HCT116 (cell line): Measurements from ENCODE around the gene PACRG. TPM values are rescaled to one million over a fixed set of nuclear protein-coding genes. Genes with fewer than 3 reads are reported as not detected.

Experiments
- ATAC-seq: fragments of 200-7000 bp; cut with Tn5 transposase; 2 replicates; pipeline ENCODE4 v1.9.1; 2020; ENCODE audit warnings: mild to moderate bottlenecking, moderate library complexity
- BruUV-seq: library from RNA; stranded (reverse); fragments of 400-500 nt; replicated peaks from 2 replicates; lab custom pipeline; 2021; lab: Mats Ljungman, UMichigan
- CTCF ChIA-PET: fragments of 300-600 bp; sonication (Branson Sonifier 250); formaldehyde crosslinking; loops from one replicate; lab custom pipeline; 2021; ENCODE audit warnings: antibody characterized with exemption; lab: Charles Lee
- POLR2A ChIA-PET: fragments of 300-600, 350-600 bp; sonication (Branson Sonifier 250); formaldehyde crosslinking; loops from one replicate; lab custom pipeline; 2021; ENCODE audit warnings: antibody characterized with exemption; lab: Charles Lee
- RAD21 ChIA-PET, 2 experiments: fragments of 300-600 bp; sonication (Branson Sonifier 250); formaldehyde crosslinking; loops; one replicate each; lab custom pipeline; 2023; ENCODE audit warnings: low total read pairs in 2 of 2; ENCODE audit not compliant: uncharacterized antibody in 2 of 2, unreplicated experiment in 2 of 2, low non-redundant PET in 1 of 2; lab: Charles Lee
- DNase-seq: peaks from one replicate; pipeline ENCODE4 v3.0.0-alpha.2; 2010; ENCODE audit warnings: low read depth, low spot score
- H2AFZ ChIP-seq: fragments of 200-600 bp; shearing (Covaris generic), sonication (generic); 2 replicates; pipeline ENCODE4 v1.6.1; 2017; ENCODE audit warnings: low read depth, mixed run types, mixed read lengths, antibody characterized with exemption, low read length; ENCODE audit not compliant: poor library complexity, severe bottlenecking
- H3K27ac ChIP-seq: 2 replicates; pipeline ENCODE4 v1.5.1; 2012; ENCODE audit warnings: low read depth, low read length
- H3K27me3 ChIP-seq: fragments of 200-600 bp; sonication (generic); 2 replicates; pipeline ENCODE4 v1.6.1; 2016; ENCODE audit warnings: mixed run types, low read length, mixed read lengths; ENCODE audit not compliant: insufficient read depth
- H3K36me3 ChIP-seq, 2 experiments: fragments of 200-500 bp in 1 of 2; fragments of 200-600 bp in 1 of 2; sonication (Bioruptor generic) in 1 of 2; sonication (generic) in 1 of 2; 2 replicates each; pipeline versions ENCODE4 v1.5.1 to v1.6.1; 2014 to 2016; ENCODE audit warnings: low read length in 2 of 2, inconsistent platforms in 1 of 2, mixed read lengths in 1 of 2, mixed run types in 1 of 2; ENCODE audit not compliant: insufficient read depth in 2 of 2, control insufficient read depth in 1 of 2
- H3K4me1 ChIP-seq, 2 experiments: fragments of 200-600 bp in 1 of 2; sonication (generic) in 1 of 2; 2 replicates each; pipeline versions ENCODE4 v1.5.1 to v1.6.1; 2012 to 2017; ENCODE audit warnings: low read length in 2 of 2, inconsistent platforms in 1 of 2, mild to moderate bottlenecking in 1 of 2, mixed read lengths in 1 of 2, mixed run types in 1 of 2, moderate library complexity in 1 of 2; ENCODE audit not compliant: insufficient read depth in 2 of 2, control insufficient read depth in 1 of 2
- H3K4me2 ChIP-seq: fragments of 200-600 bp; sonication (generic); 2 replicates; pipeline ENCODE4 v1.6.1; 2017; ENCODE audit warnings: mixed run types, low read length, mixed read lengths
- H3K4me3 ChIP-seq, 2 experiments: fragments of 200-600 bp in 1 of 2; sonication (generic) in 1 of 2; replicated peaks in 1 of 2; 2 replicates each; pipeline ENCODE4 v1.5.1; 2011 to 2016; ENCODE audit warnings: low read length in 2 of 2, control low read depth in 1 of 2, low read depth in 1 of 2, mild to moderate bottlenecking in 1 of 2, mixed read lengths in 1 of 2, mixed run types in 1 of 2
- H3K79me2 ChIP-seq: fragments of 200-600 bp; sonication (generic); 2 replicates; pipeline ENCODE4 v1.6.1; 2017; ENCODE audit warnings: mild to moderate bottlenecking, mixed run types, low read length, moderate library complexity, mixed read lengths; ENCODE audit not compliant: insufficient read depth
- H3K9ac ChIP-seq: fragments of 200-600 bp; sonication (generic); 2 replicates; pipeline ENCODE4 v1.6.1; 2016; ENCODE audit warnings: low read length, mixed read lengths
- H3K9me2 ChIP-seq: fragments of 200-600 bp; sonication (generic), shearing (Covaris generic); 2 replicates; pipeline ENCODE4 v1.6.1; 2017; ENCODE audit warnings: mixed run types, mild to moderate bottlenecking, moderate library complexity; ENCODE audit not compliant: insufficient read depth
- H3K9me3 ChIP-seq, 2 experiments: fragments of 200-500 bp in 1 of 2; fragments of 200-600 bp in 1 of 2; sonication (Bioruptor generic) in 1 of 2; sonication (generic) in 1 of 2; 2 replicates each; pipeline ENCODE4 v1.6.1; 2014 to 2017; ENCODE audit warnings: low read length in 2 of 2, mixed read lengths in 2 of 2, inconsistent platforms in 1 of 2, low read depth in 1 of 2, mild to moderate bottlenecking in 1 of 2, mixed run types in 1 of 2, moderate library complexity in 1 of 2; ENCODE audit not compliant: control insufficient read depth in 1 of 2, insufficient read depth in 1 of 2
- H4K20me1 ChIP-seq: fragments of 200-600 bp; sonication (generic), shearing (Covaris generic); 2 replicates; pipeline ENCODE4 v1.6.1; 2017; ENCODE audit warnings: mixed run types, mild to moderate bottlenecking, moderate library complexity; ENCODE audit not compliant: insufficient read depth
- CBX3 ChIP-seq: IDR thresholded peaks from 2 replicates; pipeline ENCODE4 v1.6.1; 2012; ENCODE audit warnings: low read depth
- EGR1 ChIP-seq: IDR thresholded peaks from 2 replicates; pipeline ENCODE4 v1.6.1; 2012; ENCODE audit warnings: low read depth
- ELF1 ChIP-seq: IDR thresholded peaks from 2 replicates; pipeline ENCODE4 v1.6.1; 2012; ENCODE audit warnings: low read depth, borderline replicate concordance
- EZH2 ChIP-seq: fragments of 200-600 bp; sonication (generic); IDR thresholded peaks from 2 replicates; pipeline ENCODE4 v1.6.1; 2017; ENCODE audit warnings: antibody characterized with exemption, mixed run types
- EZH2phosphoT487 ChIP-seq: fragments of 200-600 bp; IDR thresholded peaks from 2 replicates; pipeline ENCODE4 v1.6.1; 2018; ENCODE audit warnings: antibody characterized with exemption, borderline replicate concordance
- FOSL1 ChIP-seq: IDR thresholded peaks from 2 replicates; pipeline ENCODE4 v1.6.1; 2012; ENCODE audit warnings: low read depth
- JUND ChIP-seq: IDR thresholded peaks from 2 replicates; pipeline ENCODE4 v1.6.1; 2012
- POLR2A ChIP-seq: IDR thresholded peaks from 2 replicates; pipeline ENCODE4 v1.7.0; 2011; ENCODE audit warnings: borderline replicate concordance; ENCODE audit not compliant: insufficient read depth, insufficient read length; ENCODE audit errors: extremely low read depth
- RAD21 ChIP-seq: IDR thresholded peaks from 2 replicates; pipeline ENCODE4 v1.6.1; 2012; ENCODE audit warnings: low read depth, mild to moderate bottlenecking
- SIN3A ChIP-seq: IDR thresholded peaks from 2 replicates; pipeline ENCODE4 v1.6.1; 2012; ENCODE audit warnings: low read depth
- SP1 ChIP-seq: IDR thresholded peaks from 2 replicates; pipeline ENCODE4 v1.6.1; 2012; ENCODE audit warnings: low read depth
- SRF ChIP-seq: IDR thresholded peaks from 2 replicates; pipeline ENCODE4 v1.6.1; 2012; ENCODE audit warnings: low read depth
- YY1 ChIP-seq: IDR thresholded peaks from 2 replicates; pipeline ENCODE4 v1.6.1; 2011; ENCODE audit warnings: low read length, low read depth, moderate library complexity, mild to moderate bottlenecking; ENCODE audit not compliant: insufficient replicate concordance; ENCODE audit errors: extremely low read depth
- ZNF274 ChIP-seq: fragments of 200-500 bp; sonication (Bioruptor generic); IDR thresholded peaks from 2 replicates; pipeline ENCODE4 v1.6.1; 2014; ENCODE audit warnings: mild to moderate bottlenecking, low read depth, low read length, inconsistent platforms
- intact Hi-C: fragments of 100-400 bp; cut with micrococcal nuclease; formaldehyde crosslinking; loops from 2 replicates; pipeline ENCODE4 v1.10.0; 2022
- total RNA-seq: library from RNA; stranded (reverse); gene quantifications from one replicate; pipeline ENCODE4 v1.2.1, GENCODE V29; 2021; ENCODE audit not compliant: unreplicated experiment
- TF ChIP-seq, protein P1 (sequence below): IDR thresholded peaks from 2 replicates; pipeline ENCODE4 v1.6.1; 2012; ENCODE audit warnings: low read depth
- TF ChIP-seq, protein P2 (sequence below): IDR thresholded peaks from 2 replicates; pipeline ENCODE4 v1.6.1; 2011; ENCODE audit warnings: mild to moderate bottlenecking, low read length, moderate library complexity; ENCODE audit not compliant: insufficient replicate concordance; ENCODE audit errors: extremely low read depth
- TF ChIP-seq, protein P3 (sequence below): IDR thresholded peaks from 2 replicates; pipeline ENCODE4 v1.6.1; 2012

PACRG gene
- total RNA-seq, 1 experiment from 2014 or later = 0.71 TPM

DNA sequence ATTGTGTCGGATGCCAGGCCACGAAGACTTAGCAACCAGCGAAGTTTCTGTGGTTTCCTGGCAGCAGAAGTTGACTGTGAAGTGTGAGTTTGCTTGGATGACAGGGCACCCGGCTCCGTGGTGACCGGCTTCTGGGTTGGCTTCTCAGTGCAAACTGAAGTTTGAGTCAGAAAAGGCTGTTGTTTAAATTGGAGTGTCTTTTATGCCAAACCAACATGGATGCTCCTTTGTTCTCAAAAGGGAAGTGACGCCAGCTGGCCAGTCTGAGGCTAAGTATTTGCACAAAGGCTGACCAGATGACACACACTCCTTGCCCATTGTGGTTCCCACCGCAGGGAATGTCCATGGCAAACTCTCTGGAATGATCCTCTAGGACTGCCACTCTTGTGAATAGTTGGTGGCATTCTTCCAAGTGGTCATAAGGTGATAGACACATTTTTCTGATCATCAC is 521.9 kb downstream of the PACRG start:
- Histone ChIP-seq H3K36me3 (no peaks in the 10 kb centered on the region), H3K9ac (no peak overlapping the region), H3K9me3 (no peaks in the 10 kb centered on the region), H3K79me2 (no peaks in the 10 kb centered on the region), H3K4me1 (no peaks in the 10 kb centered on the region), H4K20me1 (no peaks in the 10 kb centered on the region), H2AFZ (no peak overlapping the region), H3K27me3 (no peaks in the 10 kb centered on the region), H3K27ac (no peak overlapping the region), H3K4me2 (no peak overlapping the region), H3K9me2 (no peaks in the 10 kb centered on the region), H3K4me3 (no peak overlapping the region)
- ATAC-seq (no peak), DNase-seq (no peak)
- RAD21 ChIA-PET = no interaction called here
- CTCF ChIA-PET = no interaction called here
- no TSS peak for BruUV-seq
- TF ChIP-seq YY1 = no peak
- intact Hi-C loops = no loop called here
- POLR2A ChIA-PET = no interaction called here

DNA sequence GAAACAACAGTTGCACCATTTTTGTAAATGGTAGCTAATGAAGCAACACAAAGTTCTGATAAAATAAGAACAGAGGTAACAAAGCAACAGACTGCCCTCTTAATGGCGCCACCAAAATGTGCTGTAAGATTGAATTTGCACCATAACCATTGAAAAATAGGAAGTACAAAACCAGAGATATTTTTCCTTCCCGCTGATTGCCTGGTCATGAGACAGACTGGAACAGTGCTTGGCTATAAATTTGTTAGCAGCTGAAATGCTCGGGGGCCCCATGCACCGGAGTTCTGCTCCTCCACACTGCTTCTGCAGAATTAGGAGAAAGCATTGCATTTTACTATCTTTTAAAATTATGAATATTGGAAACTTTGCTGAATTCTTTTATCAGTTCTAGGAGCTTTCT is 522.3 kb downstream of the PACRG start:
- Histone ChIP-seq H2AFZ (no peak overlapping the region), H3K79me2 (no peaks in the 10 kb centered on the region), H3K36me3 (no peaks in the 10 kb centered on the region), H3K4me1 (no peaks in the 10 kb centered on the region), H4K20me1 (no peaks in the 10 kb centered on the region), H3K4me2 (no peak overlapping the region), H3K9me2 (no peaks in the 10 kb centered on the region), H3K9ac (no peak overlapping the region), H3K27ac (no peak overlapping the region), H3K9me3 (no peaks in the 10 kb centered on the region), H3K27me3 (no peaks in the 10 kb centered on the region), H3K4me3 (no peak overlapping the region)
- intact Hi-C loops = no loop called here
- POLR2A ChIA-PET = no interaction called here
- CTCF ChIA-PET = no interaction called here
- no peak for DNase-seq
- BruUV-seq = no TSS peak
- RAD21 ChIA-PET = no interaction called here
- ATAC-seq = no peak
- TF ChIP-seq SP1 (no peak), CBX3 (no peak), SIN3A (no peak), RAD21 (no peak), EZH2phosphoT487 (no peak), FOSL1 (no peak), SRF (no peak), JUND (no peak), POLR2A (no peak), ZNF274 (no peak), EGR1 (no peak), EZH2 (no peak), ELF1 (no peak)
- TF ChIP-seq, protein P1, sequence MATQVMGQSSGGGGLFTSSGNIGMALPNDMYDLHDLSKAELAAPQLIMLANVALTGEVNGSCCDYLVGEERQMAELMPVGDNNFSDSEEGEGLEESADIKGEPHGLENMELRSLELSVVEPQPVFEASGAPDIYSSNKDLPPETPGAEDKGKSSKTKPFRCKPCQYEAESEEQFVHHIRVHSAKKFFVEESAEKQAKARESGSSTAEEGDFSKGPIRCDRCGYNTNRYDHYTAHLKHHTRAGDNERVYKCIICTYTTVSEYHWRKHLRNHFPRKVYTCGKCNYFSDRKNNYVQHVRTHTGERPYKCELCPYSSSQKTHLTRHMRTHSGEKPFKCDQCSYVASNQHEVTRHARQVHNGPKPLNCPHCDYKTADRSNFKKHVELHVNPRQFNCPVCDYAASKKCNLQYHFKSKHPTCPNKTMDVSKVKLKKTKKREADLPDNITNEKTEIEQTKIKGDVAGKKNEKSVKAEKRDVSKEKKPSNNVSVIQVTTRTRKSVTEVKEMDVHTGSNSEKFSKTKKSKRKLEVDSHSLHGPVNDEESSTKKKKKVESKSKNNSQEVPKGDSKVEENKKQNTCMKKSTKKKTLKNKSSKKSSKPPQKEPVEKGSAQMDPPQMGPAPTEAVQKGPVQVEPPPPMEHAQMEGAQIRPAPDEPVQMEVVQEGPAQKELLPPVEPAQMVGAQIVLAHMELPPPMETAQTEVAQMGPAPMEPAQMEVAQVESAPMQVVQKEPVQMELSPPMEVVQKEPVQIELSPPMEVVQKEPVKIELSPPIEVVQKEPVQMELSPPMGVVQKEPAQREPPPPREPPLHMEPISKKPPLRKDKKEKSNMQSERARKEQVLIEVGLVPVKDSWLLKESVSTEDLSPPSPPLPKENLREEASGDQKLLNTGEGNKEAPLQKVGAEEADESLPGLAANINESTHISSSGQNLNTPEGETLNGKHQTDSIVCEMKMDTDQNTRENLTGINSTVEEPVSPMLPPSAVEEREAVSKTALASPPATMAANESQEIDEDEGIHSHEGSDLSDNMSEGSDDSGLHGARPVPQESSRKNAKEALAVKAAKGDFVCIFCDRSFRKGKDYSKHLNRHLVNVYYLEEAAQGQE = no peak
- TF ChIP-seq, protein P2, sequence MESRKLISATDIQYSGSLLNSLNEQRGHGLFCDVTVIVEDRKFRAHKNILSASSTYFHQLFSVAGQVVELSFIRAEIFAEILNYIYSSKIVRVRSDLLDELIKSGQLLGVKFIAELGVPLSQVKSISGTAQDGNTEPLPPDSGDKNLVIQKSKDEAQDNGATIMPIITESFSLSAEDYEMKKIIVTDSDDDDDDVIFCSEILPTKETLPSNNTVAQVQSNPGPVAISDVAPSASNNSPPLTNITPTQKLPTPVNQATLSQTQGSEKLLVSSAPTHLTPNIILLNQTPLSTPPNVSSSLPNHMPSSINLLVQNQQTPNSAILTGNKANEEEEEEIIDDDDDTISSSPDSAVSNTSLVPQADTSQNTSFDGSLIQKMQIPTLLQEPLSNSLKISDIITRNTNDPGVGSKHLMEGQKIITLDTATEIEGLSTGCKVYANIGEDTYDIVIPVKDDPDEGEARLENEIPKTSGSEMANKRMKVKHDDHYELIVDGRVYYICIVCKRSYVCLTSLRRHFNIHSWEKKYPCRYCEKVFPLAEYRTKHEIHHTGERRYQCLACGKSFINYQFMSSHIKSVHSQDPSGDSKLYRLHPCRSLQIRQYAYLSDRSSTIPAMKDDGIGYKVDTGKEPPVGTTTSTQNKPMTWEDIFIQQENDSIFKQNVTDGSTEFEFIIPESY = no peak
- TF ChIP-seq, protein P3, sequence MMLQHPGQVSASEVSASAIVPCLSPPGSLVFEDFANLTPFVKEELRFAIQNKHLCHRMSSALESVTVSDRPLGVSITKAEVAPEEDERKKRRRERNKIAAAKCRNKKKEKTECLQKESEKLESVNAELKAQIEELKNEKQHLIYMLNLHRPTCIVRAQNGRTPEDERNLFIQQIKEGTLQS = no peak
